GM18519 (cell line): Measurements from ENCODE around the gene PDGFA.

Experiments
- ATAC-seq: cut with Tn5 transposase; IDR thresholded peaks from one replicate; pipeline ENCODE4 v1.9.1; 2021; ENCODE audit warnings: mild to moderate bottlenecking, moderate library complexity; ENCODE audit not compliant: unreplicated experiment, low FRiP score

PDGFA gene

GRCh38 chr7:507623-508300 is 11.9 kb downstream of the PDGFA start:
- no peak for ATAC-seq

- no peak for ATAC-seq
Measured at GRCh38 chr7:506921-507622, 12.6 kb downstream of the PDGFA start.

GRCh38 chr7:506391-506831 is 13.2 kb downstream of the PDGFA start:
- ATAC-seq, result no peak

GRCh38 chr7:505171-505570 is 14.5 kb downstream of the PDGFA start:
- no peak for ATAC-seq

- no peak for ATAC-seq
Measured at GRCh38 chr7:504221-505111, 15.2 kb downstream of the PDGFA start.

GRCh38 chr7:503575-504111 is 16.0 kb downstream of the PDGFA start:
- ATAC-seq, result no peak

GRCh38 chr7:502296-502695 is 17.4 kb downstream of the PDGFA start:
- ATAC-seq, result no peak

- ATAC-seq, result no peak
Measured at GRCh38 chr7:501526-501925, 18.1 kb downstream of the PDGFA start.

GRCh38 chr7:500521-501420 is 18.9 kb downstream of the PDGFA start:
- no peak for ATAC-seq

- no peak for ATAC-seq
Measured at GRCh38 chr7:499853-500485, 19.7 kb downstream of the PDGFA start.

GRCh38 chr7:498678-499641 is 20.7 kb downstream of the PDGFA start:
- ATAC-seq, result no peak

GRCh38 chr7:497946-498655 is 21.5 kb downstream of the PDGFA start:
- no peak for ATAC-seq

GRCh38 chr7:497346-497745 is 22.3 kb downstream of the PDGFA start:
- no peak for ATAC-seq

GRCh38 chr7:496528-497295 is 22.9 kb downstream of the PDGFA start:
- ATAC-seq, result no peak

GRCh38 chr7:495761-496321 is 23.8 kb downstream of the PDGFA start:
- no peak for ATAC-seq

- no peak for ATAC-seq
Measured at GRCh38 chr7:495326-495725, 24.3 kb downstream of the PDGFA start.

- no peak for ATAC-seq
Measured at GRCh38 chr7:494906-495305, 24.7 kb downstream of the PDGFA start.
